Pulmonary artery endothelial cell (primary cell): ENCODE measurements around the gene C4B. TPM values are rescaled to one million over a fixed set of nuclear protein-coding genes. Genes with fewer than 3 reads are reported as not detected.
"Not testable (repeated sequence)": the region's sequence is repeated elsewhere in the genome, so short reads cannot be mapped to it uniquely, and the experiment has no call there.

Experiments used
- DNase-seq: peaks from one replicate; pipeline ENCODE4 v3.0.0-alpha.2; 2011; ENCODE audit warnings: low read depth, low spot score
- total RNA-seq: library from RNA; depleted of rRNA; stranded (reverse); fragments of >200 nt; gene quantifications from 2 replicates; pipeline ENCODE4 v1.2.3, GENCODE V29; 2014

The C4B gene
- total RNA-seq, 1 donor from 2014 or later: 0.66 TPM

- DNase-seq: not testable (repeated sequence)
Measured at GRCh38 chr6:32035283-32036013, 20.9 kb downstream of the C4B start.

DNA sequence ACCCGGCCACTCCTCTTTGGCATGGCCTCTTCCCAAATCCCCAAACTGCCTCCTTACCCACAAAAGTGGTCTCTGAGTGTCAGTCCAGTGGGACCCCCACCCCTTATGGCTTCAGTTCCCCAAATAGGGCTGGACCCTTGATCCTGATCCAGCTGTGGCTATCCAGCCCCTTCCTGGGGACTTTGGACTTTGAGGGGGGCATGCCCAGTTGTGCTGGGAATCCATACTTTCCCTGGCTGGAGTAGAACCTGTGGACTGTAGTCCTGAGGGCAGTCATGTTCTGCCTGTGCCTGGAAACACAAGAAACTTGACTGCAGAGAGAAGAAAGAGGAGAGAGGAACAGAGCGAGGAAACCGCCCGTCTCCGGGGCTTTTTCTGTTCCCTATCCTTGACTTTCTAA lies 22.5 kb downstream of the C4B start:
- DNase-seq: not testable (repeated sequence)

DNA sequence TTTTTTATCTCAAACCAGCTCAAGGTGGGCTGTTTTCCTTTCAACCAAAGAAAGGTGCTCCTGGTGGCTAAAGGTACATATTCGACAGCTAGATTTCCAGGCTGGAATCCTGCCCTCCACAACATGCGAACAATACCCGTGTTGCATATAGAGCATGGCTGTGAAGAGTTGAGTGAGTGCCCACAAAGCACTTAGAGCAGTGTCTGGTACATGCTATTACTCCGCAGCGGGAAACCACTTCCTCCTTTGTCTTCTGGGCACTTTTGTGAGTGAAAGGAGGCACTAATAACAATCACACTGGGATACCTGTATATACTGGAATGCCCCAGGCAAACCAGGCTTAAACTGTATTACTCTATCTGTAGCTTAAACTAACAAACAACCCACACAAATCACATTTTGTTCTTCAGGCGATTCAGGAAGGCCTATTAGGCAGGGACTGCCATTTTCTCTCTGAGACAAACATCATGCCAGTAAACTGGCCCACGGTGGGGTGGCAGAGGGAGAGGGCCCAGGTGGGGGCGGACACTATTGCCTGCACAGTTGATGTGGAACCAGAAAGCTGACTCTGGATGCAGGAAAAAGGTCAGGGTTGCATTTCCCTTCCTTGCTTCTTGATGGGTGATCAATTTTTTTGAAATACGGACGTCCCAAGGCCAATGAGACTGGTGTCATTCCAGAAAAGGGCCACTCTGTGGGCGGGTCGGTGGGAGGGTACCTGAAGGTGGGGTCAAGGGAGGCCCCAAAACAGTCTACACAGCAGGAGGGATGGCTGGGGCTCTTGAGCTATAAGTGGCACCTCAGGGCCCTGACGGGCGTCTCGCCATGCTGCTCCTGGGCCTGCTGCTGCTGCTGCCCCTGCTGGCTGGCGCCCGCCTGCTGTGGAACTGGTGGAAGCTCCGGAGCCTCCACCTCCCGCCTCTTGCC lies 23.3 kb downstream of the C4B start, which contains the start of gene CYP21A2:
TSS of gene CYP21A2 (plus strand) at position 818 of the 927 bp plus-strand sequence. CDS start at position 826, 8 bp downstream.
- DNase-seq: not testable (repeated sequence)

DNA sequence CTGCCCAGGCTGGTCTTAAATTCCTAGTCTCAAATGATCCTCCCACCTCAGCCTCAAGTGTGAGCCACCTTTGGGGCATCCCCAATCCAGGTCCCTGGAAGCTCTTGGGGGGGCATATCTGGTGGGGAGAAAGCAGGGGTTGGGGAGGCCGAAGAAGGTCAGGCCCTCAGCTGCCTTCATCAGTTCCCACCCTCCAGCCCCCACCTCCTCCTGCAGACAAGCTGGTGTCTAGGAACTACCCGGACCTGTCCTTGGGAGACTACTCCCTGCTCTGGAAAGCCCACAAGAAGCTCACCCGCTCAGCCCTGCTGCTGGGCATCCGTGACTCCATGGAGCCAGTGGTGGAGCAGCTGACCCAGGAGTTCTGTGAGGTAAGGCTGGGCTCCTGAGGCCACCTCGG lies 24.3 kb downstream of the C4B start:
- DNase-seq: not testable (repeated sequence)

DNA sequence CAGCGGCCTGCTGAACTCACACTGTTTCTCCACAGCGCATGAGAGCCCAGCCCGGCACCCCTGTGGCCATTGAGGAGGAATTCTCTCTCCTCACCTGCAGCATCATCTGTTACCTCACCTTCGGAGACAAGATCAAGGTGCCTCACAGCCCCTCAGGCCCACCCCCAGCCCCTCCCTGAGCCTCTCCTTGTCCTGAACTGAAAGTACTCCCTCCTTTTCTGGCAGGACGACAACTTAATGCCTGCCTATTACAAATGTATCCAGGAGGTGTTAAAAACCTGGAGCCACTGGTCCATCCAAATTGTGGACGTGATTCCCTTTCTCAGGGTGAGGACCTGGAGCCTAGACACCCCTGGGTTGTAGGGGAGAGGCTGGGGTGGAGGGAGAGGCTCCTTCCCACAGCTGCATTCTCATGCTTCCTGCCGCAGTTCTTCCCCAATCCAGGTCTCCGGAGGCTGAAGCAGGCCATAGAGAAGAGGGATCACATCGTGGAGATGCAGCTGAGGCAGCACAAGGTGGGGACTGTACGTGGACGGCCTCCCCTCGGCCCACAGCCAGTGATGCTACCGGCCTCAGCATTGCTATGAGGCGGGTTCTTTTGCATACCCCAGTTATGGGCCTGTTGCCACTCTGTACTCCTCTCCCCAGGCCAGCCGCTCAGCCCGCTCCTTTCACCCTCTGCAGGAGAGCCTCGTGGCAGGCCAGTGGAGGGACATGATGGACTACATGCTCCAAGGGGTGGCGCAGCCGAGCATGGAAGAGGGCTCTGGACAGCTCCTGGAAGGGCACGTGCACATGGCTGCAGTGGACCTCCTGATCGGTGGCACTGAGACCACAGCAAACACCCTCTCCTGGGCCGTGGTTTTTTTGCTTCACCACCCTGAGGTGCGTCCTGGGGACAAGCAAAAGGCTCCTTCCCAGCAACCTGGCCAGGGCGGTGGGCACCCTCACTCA lies 25.0 kb downstream of the C4B start:
- DNase-seq: not testable (repeated sequence)

GRCh38 chr6:32040299-32041049 lies 25.9 kb downstream of the C4B start:
- not testable (repeated sequence) for DNase-seq

GRCh38 chr6:32041050-32041321 lies 26.4 kb downstream of the C4B start:
- not testable (repeated sequence) for DNase-seq

GRCh38 chr6:32041385-32041784 lies 26.8 kb downstream of the C4B start:
- not testable (repeated sequence) for DNase-seq

DNA sequence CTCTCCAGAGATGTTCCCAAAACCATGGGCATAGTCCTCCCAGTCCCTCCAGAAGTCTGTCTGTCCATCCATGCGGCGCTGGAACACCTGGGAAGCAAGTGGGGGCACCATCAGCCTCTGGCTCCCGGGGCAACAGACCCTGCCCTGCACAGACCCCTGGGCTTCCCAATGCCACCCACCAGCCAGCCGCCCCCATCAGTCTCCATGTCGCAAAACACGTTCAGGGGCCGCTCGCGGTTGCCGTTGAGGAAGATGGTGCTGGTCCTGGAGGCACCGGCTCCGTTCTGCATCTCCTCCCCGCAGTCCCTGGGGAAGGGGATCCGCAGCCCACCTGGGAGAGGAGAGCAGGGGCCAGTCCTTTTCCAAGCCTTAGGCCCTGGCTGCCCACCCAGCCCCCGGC lies 27.7 kb downstream of the C4B start:
- not testable (repeated sequence) for DNase-seq

- not testable (repeated sequence) for DNase-seq
Measured at GRCh38 chr6:32043589-32044380, 29.2 kb downstream of the C4B start.

- not testable (repeated sequence) for DNase-seq
Measured at GRCh38 chr6:32044916-32045315, 30.3 kb downstream of the C4B start.

DNA sequence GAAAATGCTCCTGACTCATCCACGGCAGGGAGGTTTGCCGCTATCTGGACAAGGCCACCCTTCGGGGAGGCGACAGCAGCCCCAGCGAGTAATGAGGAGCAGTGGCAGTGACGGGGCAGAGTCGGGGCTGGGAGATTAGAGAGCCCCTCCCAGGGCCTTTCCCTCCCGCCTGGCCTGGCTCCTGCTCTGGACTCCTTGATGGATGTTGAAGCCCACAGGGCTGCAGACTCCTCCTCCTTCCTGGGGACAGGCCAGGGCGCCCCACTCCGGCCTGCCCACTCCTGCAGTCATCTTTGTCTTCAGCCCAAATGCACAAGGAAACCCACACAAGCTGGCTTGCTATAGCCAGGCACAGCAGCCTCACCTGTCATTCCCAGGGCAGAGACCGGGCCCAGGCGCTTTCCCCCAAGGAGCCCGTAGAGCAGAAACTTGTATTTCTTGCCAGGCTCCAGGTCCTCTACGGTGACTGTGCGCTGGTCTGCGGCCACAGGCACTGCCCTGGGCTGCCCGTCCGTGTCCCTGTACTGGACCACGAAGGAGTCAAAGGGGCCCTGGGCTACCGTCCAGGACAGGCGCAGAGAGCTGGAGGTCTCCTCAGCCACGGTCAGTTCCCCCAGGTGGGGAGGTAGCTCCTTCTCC lies 31.3 kb downstream of the C4B start:
- no peak for DNase-seq

GRCh38 chr6:32046450-32047083 lies 32.0 kb downstream of the C4B start:
- no peak for DNase-seq

- DNase-seq: no peak
Measured at GRCh38 chr6:32047084-32047478, 32.5 kb downstream of the C4B start.

- DNase-seq: no peak
Measured at GRCh38 chr6:32047539-32047854, 32.9 kb downstream of the C4B start.

DNA sequence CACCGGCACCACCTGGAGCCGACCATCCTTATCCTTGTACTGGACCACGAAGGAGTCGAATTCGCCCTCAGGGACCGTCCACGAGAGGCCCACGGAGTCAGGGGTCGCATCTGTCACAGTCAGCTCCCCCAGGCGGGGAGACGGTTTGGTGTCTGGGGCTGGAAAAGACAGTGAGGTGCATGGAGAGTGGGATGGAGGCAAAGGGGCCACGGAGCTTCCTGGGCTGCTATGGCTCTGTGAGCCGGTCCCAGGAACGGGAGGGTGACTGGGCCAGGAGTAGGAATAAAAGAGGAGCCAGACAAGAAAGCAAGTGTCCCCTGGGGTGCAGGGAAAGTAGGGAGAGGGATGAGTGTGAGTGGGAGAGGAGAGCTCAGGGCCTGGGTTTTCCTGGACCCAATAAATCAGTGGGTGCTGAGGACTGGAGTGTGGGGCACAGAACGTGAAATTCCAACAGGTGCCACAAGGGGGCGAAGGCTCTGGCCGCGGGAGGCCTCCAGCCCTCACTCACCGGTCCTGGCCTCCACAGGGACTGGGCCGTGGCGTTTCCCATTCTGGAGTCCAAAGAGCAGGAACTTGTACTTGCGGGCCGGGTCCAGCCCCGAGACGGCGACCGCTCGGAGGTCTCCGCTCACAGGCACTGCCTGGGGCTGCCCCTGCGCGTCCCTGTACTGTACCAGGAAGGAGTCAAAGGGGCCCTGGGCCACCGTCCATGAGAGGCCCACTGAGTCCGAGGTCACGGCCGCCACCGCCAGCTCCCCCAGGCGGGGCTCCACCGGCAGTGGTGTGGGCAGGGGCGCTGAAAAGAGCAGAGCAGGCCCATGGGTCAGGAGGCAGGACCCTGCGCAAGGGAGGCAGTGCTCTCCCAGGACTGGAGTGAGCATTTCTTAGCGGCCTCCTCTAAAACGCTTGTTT lies 33.5 kb downstream of the C4B start:
- DNase-seq: no peak

- DNase-seq: not testable (repeated sequence)
Measured at GRCh38 chr6:32049149-32049548, 34.6 kb downstream of the C4B start.

DNA sequence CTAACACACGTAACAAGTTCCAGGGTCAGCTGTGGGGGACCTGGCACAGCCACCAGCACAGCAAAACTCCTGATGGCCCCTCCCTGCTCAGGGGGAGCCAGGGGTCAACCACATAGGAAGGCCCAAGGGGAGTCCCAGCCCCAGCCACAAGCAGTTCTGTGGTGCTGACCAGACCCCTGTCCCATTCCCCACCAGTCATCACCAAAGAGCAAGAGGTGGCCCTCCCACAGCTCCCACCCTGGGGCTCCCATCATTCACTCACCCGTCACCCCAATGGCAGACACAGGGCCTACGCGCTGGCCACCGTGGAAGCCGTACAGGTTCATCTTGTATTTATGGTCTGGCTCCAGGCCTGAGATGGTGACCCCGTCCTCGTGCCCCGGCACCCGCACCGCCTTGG lies 35.1 kb downstream of the C4B start:
- not testable (repeated sequence) for DNase-seq
